Left forelimb (tissue), 1 donor: ENCODE data around the gene IL23A.

Source experiments
- DNase-seq: peaks from one replicate; pipeline ENCODE4 v3.0.0-alpha.2; 2018; ENCODE audit warnings: low spot score

Gene IL23A

DNA sequence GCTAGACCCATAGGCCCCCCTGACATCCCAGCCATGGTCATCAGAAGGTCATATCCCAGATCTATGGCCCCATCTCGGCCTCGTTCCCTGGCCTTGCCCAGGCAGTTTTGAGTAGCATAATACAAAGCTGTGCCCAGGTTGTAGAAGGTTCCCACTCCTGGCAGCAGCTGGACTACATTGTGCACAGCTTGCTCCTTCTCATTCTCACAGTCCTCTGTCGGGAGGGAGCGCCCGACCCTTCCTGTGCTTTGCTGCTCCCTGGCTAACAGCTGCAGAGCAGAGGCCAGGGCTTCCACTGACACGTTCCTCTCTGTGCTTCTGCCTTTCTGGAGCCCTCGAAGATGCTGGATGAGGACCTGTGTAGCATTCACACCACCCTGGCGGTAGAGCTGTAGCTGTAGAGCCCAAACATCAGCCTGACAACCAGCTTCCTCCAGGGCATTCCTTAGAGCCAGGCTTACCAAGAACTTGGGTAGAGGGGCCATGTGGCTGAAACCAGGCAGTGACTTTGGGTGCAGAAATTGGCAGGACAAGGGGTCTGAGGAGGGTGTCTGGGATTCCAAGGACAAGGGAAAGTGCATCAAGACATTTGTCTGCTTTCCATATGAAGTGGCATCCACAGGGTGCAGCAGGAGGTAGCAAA is 22.9 kb downstream of the IL23A start:
- DNase-seq, result no peak

DNA sequence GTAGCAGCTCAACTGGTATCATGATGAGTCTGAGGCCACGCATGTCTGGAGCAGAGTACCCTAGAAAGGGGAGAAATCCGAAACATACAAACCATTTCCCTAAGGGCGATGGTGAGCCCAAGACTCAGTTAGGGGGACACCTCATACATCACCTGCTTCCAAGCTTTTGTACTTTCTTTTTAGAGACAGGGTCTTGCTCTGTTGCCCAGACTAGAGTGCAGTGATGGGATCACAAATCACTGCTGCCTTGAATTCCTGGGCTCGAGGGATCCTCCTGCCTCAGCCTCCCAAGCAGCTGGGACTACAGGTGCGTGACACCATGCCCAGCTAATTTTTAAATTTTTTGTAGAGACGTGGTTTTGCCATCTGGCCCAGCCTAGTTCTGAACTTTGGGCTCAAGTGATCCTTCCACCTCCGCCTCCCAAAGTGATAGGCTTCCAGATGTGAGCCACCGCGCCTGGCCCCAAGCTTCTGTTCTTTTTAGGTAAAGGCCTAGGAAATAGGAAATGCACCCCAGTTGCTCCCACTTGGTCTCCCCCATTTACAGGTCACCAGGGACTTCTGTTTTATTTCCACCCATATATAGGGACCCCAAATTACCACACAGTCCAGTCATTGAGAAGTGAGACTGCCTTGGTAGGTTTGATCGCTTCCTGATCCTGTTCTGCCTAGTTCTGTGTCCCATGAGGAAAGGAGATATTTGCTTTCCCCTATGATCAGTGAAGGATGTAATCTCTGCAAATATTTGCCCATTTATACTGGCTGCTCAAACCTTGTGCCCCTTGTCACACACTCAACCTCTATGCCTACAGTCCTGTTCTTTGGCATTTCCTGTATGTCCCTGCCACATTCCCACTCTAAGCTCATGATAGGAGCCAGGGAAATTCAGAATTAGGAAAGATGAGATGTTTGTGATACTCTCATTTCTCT is 23.7 kb downstream of the IL23A start, which contains the start of gene APOF:
Gene APOF, minus strand, starts transcription at position 728 of the 930 bp plus-strand sequence. Its CDS starts 112 bp downstream, at position 616.
- no peak for DNase-seq

DNA sequence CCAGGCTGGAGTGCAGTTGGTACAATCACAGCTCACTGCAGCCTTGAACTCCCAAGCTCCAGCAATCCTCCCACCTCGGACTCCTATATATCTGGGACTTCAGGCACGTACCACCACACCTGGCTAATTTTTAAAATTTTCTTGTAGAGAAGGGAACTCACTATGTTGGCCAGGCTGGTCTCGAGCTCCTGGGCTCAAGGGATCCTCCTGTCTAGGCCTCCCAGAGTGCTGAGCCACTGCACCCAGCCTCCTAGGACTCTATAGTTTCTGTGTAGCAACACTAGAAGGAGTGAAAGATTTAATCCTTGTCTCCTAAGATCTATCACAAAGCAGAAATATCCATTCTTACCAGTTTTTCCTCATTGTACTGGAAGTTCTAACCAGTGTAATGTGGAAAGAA is 28.3 kb downstream of the IL23A start:
- DNase-seq, result no peak

DNA sequence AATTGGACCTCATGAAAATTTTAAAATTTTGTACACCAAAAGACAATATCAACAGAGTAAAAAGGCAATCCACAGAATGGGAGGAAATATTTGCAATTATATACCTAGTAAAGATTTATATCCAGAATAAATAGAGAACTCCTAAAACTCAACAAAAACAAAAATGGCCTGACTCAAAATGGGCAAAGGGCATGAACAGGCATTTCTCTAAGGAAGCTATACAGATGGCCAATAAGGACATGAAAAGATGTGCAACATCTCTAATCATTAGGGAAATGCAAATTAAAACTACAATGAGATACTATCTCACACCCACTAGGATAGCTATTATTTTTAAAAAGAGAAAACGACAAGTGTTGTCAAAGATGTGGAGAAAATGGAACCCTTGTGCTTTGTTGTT is 34.8 kb downstream of the IL23A start:
- DNase-seq, result no peak

DNA sequence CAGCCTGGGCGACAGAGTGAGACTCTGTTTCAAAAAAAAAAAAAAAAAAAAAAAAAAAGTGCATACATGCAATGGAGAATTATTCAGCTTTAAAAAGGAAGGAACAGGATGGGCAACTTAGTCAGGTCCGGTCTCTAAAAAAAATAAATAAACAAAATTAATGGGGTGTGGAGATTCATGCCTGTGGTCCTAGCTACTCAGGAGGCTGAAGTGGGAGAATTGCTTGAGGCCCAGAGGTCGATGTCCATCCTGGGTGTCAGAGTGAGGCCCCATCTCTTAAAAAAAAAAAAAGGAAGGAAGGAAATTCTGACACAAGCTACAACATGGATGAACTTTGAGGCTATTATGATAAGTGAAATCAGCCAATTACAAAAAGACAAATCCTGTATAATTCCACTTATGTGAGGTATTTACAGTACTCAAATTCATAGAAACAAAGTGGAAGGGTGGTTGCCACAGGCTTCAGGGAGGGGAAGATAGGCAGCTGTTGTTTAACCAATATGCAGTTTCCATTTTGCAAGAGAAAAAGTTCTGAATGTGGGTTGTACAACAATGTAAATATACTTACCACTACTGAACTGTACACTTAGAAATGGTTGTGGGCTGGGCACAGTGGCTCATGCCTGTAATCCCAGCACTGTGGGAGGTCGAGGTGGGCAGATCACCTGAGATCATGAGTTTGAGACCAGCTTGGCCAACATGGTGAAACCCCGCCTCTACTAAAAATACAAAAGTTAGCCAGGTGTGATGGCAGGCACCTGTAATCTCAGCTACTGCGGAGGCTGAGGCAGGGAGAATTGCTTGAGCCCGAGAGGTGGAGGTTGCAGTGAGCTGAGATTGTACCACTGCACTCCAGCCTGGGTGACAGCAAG is 36.3 kb downstream of the IL23A start:
- no peak for DNase-seq

GRCh38 chr12:56375598-56376434 is 37.1 kb downstream of the IL23A start:
- DNase-seq, result no peak

DNA sequence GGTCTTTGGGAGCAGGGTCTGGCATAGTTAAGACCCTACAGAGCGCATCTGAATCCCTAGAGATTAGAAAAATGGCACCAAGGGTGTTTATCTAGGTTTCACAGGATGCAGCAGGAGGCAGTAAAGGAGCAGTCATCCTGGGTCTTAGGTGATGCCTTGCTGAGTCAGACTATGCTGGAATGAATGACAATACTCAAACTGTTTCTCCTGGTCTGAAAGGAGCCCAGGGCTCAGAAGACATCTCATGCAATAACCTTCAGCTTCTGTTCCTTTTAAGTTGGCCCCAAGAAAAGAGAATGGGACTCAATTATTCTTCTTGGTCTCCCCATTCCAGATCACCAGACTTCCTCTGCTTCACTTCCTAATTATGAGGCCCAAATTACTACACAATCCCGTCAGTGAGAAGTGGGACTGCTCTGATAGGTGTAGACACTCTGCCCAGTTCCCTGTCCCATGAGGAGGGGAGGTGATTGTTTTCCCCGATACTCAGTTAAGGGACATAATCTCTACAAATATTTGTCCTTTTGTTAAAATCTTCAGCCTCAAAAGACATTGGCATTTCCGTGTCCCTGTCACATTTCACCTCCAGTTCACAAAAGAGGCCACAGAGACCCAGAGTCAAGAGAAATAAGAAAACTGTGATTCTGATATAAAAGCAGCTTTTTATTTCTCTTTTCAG is 38.8 kb downstream of the IL23A start:
- DNase-seq, result no peak

DNA sequence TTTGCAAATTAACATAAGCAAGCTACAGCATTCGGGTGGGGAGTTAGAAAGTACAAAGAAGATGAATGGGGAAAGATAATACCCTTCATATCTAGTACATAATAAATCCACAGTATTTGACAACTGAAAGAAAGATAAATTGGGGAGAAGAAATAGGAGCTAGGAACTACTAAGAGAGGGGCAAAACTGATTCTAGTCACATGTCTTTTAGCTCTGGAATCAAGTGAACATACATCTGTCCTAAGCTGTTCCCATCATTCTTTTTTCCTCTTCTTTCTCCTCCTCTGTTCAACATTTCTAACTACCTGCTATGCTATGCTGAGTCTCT is 39.3 kb downstream of the IL23A start:
- no peak for DNase-seq

DNA sequence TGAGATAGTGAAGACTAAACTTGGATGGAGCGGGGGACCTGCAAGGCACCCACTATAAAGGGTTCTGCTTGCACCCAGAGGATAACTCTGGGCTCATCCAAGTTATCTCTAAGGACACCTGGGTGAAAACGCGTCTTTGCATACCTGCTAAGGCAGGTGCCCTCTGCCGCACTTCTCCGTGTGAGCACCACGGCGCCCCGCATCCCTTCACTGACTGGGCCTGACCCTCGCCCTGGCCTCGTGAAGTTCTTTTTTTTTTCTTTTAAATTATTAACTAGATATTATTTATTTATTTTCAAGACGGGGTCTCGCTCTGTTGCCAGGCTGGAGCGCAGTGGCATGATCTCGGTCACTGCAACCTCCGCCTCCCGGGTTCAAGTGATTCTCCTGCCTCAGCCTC is 43.9 kb downstream of the IL23A start:
- DNase-seq, result no peak

DNA sequence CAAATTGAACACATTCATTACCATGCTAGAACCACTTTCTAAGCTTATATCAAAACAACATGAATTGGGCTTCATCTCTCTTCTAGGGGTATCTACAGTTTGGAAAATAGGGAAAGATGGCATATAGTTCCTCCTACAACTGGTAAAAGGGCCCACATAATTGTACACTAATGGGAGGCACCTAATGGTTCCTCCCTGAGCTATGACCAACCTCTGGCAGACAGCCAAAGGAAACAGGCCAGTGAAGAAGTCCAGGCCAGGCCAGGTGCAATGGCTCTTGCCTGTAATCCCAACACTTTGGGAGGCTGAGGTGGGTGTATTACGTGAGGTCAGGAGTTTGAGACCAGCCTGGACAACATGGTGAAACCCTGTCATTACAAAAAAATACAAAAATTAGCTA is 47.2 kb downstream of the IL23A start:
- DNase-seq, result no peak

- DNase-seq, result no peak
Observed at GRCh38 chr12:56387152-56387736, 48.6 kb downstream of the IL23A start.

DNA sequence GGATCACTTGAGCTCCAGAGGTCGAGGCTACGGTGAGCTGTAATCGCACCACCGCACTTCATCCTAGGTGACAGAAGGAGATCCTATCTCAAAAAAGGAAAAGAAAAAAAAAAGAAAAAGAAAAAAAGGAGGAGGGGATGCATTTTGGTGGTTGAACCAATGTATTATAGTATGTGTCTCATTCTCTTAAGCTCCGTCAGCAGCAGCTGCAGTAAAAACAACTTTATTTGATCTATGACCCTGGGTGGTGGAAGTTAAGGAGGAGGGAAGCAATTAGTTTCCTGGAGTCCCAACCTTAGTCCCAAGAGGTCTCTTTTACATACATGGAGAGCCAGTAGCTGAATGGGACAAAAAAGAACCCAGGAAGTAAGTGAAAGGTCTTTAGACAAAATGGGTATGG is 50.7 kb downstream of the IL23A start:
- DNase-seq, result no peak
